Stimulated activated CD4-positive, alpha-beta T cell treated with anti-CD3 and anti-CD28 coated beads, TNF-alpha, amount 100 ng/mL, for 4 hours (primary cell): Measurements from ENCODE around the gene C17orf107.
A peak's percentile ranks its signal among the peaks of the same experiment; 100 is the strongest.

Experiments used
- DNase-seq, 3 experiments: peaks; one replicate each; pipeline ENCODE4 v3.0.0-alpha.2; 2020; ENCODE audit warnings: low read depth in 3 of 3

C17orf107 gene

DNA sequence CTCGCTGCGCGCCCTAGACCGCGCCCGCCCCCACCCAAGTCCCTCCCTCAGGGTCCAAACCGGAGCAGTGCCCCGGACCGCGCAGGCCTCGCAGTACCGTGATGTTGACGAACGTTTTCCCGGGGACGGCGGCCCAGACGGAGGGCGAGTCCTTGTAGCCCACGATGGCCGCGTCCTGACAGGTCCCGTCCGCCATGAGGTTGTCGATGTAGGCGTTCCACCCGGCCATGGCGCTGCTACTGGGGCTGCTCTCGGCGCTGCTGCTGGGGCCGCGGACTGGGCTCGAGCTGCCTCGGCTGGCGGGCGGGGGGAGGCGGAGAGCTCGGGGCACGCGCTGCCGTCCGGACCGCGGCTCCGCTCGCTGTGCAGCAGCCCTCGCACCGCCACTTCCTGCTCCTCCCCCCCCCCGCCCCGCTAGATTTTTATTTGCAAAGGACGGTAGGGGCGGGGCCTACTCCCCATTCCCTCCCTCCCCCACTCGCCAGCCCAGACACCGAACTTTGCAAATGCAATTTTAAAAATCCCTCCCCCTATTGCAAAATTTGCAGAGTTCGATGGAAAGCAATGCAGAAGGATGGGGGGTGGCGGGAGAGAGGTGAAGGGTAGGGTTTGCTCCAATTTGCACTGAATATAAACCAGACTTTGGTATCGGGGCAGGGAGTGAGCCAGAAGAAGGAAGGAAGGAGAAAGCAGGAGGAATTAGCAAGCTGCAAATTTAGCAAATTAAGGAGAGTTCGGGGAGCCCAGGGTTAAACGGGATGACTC, 49.0 kb downstream of the C17orf107 start, which contains the start of gene PFN1:
TSS of gene PFN1 (minus strand) at position 365 of the 765 bp plus-strand sequence. CDS start at position 229, 136 bp downstream.
- peak; percentile 82 to 87 (median 86) for DNase-seq

DNA sequence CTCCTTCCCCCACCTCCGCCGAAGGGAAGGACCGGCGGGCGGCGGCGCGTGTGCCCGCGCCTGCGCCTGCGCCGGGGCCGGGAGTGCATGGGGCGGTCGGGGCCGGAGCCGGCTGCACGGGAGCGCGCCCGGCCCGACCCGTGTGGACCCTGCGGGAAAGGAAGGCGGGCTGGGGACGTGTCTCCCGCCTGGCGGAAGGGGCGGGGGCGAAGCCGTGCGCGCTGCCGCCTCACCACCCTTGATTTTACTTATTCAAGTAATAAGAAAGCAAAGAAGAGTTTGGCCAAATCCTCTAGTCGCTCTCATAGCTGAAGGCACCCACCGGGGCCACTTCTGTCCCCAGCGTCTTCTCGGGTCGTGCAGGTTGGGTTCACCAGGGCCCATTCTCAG, 49.6 kb downstream of the C17orf107 start:
- DNase-seq, result peak in 1 of 3 experiments; percentile 54

DNA sequence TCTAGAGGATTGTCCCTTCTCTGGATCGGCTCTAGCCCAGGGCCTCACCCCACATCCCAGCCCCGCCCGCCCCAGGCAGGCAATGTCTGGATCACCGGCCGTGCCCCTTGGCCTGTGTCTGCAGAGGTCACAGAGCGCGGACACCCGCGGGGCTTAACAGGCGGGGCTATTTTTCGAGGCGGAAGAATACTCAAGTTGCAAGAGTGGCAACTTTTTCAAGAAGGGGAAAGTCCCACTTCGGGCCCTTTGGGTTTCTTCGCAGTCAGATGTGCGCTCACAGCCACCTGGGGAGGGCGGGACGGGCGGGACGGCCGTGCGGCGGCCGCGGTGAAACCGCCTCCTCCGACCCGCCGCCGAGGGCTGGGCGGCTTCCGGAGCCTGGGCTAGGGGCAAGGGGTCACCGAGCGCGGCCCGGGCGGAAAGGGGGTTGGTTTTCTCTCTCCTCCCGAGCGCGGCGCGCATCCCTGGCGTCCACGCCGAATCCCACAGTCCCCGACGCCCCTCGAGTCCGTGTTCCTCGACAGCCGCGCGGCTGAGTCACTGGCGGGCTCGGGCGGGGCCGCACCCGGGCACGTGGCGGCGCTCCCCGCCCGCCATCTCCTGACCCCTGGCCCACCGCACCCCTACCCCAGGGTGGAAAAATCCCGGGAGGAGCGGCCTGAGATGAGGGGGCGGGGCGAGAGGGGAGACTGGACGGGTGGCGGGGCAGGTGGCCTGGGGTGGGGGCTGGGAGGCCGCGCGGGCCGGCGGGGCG, 50.2 kb downstream of the C17orf107 start:
- peak; percentile 60 to 72 (median 65) for DNase-seq

DNA sequence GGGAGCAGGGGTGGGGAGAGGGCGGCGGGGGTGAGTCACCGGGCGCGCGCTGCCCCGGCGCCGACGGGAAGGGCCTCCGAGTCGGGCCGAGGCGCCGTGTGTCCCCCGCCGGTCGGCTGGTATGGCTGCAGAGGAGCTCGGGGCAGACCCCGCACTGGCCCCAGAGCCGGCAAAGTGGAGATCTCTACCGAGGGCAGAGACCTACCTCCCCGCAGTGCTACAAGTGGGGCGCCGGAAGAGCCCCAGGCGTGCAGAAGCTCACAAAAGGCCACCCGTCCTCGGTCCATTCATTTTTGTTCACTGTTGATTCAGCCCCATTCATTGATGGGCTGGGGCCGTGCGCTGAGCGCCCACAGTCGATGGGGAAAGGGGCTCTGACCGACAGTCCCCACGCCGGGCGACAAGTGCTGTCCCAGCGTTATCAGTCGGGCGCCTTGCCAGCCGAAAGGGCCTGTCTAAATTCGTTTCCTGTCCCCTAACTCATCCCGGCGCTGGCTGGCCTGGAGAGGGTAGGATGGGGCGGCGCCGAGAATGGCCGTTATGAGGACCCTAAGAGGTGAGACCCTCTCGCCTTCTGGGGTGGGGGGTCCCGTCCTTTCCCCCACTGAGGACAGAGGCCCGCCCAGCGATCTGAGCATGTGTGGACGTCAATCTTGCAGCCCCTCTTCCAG, 50.9 kb downstream of the C17orf107 start:
- peak in 1 of 3 experiments; percentile 61 for DNase-seq

DNA sequence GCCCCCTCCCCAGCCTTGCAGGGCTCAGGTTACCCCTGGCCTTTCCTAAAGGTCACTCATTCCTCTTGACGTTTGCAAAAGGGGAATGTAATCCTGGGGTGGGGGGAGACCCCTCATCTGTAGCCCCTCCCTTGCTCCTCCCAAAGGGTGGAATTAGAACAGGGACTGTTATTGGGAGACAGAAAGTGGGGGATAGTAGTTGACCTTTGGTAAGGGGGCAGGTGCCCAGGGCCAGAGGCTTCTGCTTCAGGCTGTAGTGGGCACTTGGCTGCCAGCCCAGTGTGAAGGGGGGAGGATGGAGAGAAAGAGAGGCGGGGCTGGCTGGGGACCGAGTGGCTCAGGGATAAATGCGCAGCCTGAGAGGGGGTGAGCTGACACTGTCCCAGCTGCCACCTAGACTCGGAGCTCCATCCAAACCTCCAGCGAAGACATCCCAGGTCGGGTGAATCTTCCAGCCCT, 51.4 kb downstream of the C17orf107 start, which contains the start of gene ENO3:
TSS of gene ENO3 (plus strand) at position 374 of the 459 bp plus-strand sequence. CDS start 711 bp downstream, outside the sequence.
- no peak for DNase-seq

DNA sequence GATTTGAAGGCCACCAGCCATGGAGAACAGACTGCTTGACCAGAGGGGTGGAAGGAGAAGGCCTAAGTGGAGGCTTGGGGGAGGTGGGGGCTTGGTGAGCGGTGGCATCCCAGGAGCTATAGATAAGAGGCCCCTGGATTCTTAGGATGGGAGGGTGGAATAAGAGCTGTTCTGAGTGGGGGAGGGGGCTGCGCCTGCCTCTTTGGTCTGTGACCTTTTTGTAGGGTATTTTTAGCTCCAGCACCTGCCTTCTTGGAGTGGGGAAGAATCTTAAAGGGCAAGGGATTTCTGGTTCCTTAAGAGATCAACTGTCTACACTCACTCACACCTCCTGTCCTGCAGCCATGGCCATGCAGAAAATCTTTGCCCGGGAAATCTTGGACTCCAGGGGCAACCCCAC, 52.1 kb downstream of the C17orf107 start:
- DNase-seq, result no peak
